Parathyroid adenoma (tissue), 2 donors: ENCODE data around the gene PSEN2.

ENCODE experiments used
- H2AFZ ChIP-seq: fragments of 300-600 bp; sonication (generic); one replicate; pipeline ENCODE4 v1.7.0; 2017; ENCODE audit warnings: antibody characterized with exemption, mild to moderate bottlenecking
- H3K27ac ChIP-seq: fragments of 300-600 bp; sonication (generic); one replicate; pipeline ENCODE4 v1.7.0; 2017
- H3K27me3 ChIP-seq: fragments of 300-600 bp; sonication (generic); one replicate; pipeline ENCODE4 v1.7.0; 2017; ENCODE audit warnings: low read length; ENCODE audit not compliant: control insufficient read depth, insufficient read depth
- H3K36me3 ChIP-seq: fragments of 300-600 bp; sonication (generic); one replicate; pipeline ENCODE4 v1.7.0; 2017; ENCODE audit warnings: low read length; ENCODE audit not compliant: control insufficient read depth, insufficient read depth
- H3K4me1 ChIP-seq: fragments of 300-600 bp; sonication (generic); one replicate; pipeline ENCODE4 v1.7.0; 2017; ENCODE audit warnings: control low read depth
- H3K4me2 ChIP-seq: fragments of 300-600 bp; sonication (generic); one replicate; pipeline ENCODE4 v1.7.0; 2017; ENCODE audit warnings: low read length
- H3K4me3 ChIP-seq: fragments of 300-600 bp; sonication (generic); one replicate; pipeline ENCODE4 v1.7.0; 2017; ENCODE audit warnings: low read depth, low read length
- H3K79me2 ChIP-seq: fragments of 300-600 bp; sonication (generic); one replicate; pipeline ENCODE4 v1.7.0; 2017; ENCODE audit warnings: control low read depth
- H3K9ac ChIP-seq: fragments of 300-600 bp; sonication (generic); one replicate; pipeline ENCODE4 v1.7.0; 2017; ENCODE audit warnings: mild to moderate bottlenecking
- H3K9me3 ChIP-seq: fragments of 300-600 bp; sonication (generic); one replicate; pipeline ENCODE4 v1.7.0; 2017; ENCODE audit warnings: low read length; ENCODE audit not compliant: control insufficient read depth
- TF ChIP-seq, protein P1 (sequence below): fragments of 300-600 bp; sonication (generic); IDR thresholded peaks from one replicate; pipeline ENCODE4 v1.7.0; 2017; ENCODE audit warnings: antibody characterized with exemption, mild to moderate bottlenecking
- donor health status: primary hyperparathyroidism.

Gene PSEN2

DNA sequence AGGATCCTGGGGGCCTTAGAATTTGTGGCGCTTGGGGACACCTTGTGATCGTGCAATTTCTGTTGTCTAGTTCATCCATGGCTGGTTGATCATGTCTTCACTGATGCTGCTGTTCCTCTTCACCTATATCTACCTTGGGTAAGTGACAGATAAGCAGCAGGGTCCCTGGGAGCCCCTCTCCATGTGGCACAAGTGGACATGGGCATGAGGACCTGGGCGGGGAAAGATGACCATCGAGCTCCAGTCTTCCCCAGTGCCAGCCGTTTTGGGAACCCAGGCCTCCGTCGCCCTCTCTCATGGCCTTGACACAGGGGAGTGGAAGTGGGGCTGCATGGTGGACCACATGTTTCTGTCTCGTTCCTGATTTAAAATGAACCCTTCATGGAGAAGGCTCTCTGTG, 17.6 kb downstream of the PSEN2 start:
- H3K9ac ChIP-seq: no peak overlapping the region
- H3K4me3 ChIP-seq: no peak overlapping the region
- H3K27ac ChIP-seq: no peak overlapping the region
- no peak overlapping the region for H3K4me2 ChIP-seq
- TF ChIP-seq, protein P1, sequence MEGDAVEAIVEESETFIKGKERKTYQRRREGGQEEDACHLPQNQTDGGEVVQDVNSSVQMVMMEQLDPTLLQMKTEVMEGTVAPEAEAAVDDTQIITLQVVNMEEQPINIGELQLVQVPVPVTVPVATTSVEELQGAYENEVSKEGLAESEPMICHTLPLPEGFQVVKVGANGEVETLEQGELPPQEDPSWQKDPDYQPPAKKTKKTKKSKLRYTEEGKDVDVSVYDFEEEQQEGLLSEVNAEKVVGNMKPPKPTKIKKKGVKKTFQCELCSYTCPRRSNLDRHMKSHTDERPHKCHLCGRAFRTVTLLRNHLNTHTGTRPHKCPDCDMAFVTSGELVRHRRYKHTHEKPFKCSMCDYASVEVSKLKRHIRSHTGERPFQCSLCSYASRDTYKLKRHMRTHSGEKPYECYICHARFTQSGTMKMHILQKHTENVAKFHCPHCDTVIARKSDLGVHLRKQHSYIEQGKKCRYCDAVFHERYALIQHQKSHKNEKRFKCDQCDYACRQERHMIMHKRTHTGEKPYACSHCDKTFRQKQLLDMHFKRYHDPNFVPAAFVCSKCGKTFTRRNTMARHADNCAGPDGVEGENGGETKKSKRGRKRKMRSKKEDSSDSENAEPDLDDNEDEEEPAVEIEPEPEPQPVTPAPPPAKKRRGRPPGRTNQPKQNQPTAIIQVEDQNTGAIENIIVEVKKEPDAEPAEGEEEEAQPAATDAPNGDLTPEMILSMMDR: no peak
- H3K4me1 ChIP-seq: peaks cover 6% of the 10 kb centered on the region
- H3K27me3 ChIP-seq: no peaks in the 10 kb centered on the region
- no peak overlapping the region for H2AFZ ChIP-seq
- no peaks in the 10 kb centered on the region for H3K36me3 ChIP-seq
- H3K9me3 ChIP-seq: no peaks in the 10 kb centered on the region
- no peaks in the 10 kb centered on the region for H3K79me2 ChIP-seq

DNA sequence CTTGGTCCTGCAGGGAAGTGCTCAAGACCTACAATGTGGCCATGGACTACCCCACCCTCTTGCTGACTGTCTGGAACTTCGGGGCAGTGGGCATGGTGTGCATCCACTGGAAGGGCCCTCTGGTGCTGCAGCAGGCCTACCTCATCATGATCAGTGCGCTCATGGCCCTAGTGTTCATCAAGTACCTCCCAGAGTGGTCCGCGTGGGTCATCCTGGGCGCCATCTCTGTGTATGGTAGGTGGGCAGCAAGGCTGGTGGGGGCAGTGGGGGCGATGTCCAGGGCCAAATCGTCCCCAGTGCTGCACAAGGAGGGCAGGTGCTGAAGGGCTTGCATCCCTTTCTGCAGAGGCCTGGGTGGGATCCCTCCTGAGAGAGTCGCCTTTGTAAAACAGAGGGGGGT, 18.4 kb downstream of the PSEN2 start:
- Histone ChIP-seq H3K27me3 (no peaks in the 10 kb centered on the region), H3K4me3 (no peak overlapping the region), H3K4me1 (no peaks in the 10 kb centered on the region), H3K79me2 (no peaks in the 10 kb centered on the region), H3K27ac (no peak overlapping the region), H3K4me2 (no peak overlapping the region), H3K9ac (no peak overlapping the region), H3K36me3 (no peaks in the 10 kb centered on the region), H2AFZ (no peak overlapping the region), H3K9me3 (no peaks in the 10 kb centered on the region)
- TF ChIP-seq, protein P1: no peak

DNA sequence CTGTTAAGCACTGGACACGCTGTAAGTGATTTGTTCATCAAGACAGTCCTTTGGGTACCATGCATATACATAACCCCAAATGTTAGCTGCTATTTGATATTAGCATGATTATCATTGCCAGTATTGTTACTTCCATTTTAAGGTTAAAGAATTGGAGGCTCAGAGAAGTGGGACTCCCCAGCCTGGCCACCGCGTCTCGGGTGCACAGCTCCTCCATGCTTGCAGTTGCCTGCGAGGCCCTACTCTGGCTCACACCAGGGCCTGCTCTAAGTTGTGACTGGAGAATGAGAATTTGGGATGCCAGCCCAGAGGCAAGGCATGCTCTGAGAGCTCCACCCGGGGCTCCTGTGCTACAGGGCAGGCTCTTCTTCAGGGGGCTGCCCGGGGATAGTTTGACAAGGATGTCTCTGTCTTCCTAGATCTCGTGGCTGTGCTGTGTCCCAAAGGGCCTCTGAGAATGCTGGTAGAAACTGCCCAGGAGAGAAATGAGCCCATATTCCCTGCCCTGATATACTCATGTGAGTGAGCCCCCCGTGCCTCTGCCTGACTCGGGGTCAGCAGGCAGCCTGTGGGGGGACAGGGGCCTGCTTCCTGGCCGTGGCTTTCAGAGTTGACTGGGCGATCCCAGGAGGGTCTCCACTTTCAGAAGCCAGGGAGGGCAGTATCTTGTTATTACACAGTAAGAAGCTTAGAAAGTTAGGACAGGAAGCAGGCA, 19.4 kb downstream of the PSEN2 start:
- H3K4me3 ChIP-seq: no peak overlapping the region
- TF ChIP-seq, protein P1: no peak

DNA sequence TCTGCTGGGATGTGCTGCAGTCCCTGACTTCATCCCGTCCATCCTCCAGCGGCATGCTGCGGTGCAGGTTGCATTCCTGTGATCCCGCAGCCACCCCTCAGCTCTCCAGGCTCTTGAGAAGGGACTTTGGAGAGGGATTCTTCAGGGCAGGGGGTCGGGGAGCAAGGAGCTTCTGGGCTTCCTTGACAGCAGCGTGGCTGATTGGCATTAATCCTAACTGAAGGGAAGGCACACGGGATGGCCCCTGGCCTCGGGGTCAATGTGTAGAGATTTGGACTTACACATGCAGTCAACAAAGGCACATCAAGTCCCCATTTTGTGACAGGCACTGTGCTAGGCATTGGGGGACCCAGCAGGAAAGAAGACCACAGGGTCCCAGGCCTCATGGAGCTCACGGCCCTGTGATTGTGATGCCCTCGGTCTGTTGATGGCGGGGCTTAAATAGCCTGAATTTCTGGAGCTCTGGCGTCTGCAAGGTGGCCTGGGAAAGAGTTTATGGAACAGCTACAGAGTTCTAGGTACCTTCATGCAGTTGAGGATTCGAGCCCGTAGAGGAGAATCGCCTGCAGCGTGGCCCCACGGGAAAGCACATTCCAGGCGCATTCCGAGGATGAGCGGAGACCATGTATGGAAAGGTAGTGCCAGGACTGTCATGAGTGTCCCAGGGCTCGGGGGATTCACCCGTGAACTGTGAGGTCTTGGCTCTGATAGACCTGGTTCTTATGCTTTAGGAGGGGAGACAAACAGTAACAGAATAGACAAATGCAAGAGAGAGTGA, 20.1 kb downstream of the PSEN2 start:
- Histone ChIP-seq H3K9me3 (no peaks in the 10 kb centered on the region), H3K9ac (no peak overlapping the region), H3K4me2 (no peak overlapping the region), H3K4me3 (no peak overlapping the region), H3K4me1 (no peaks in the 10 kb centered on the region), H3K36me3 (no peaks in the 10 kb centered on the region), H3K79me2 (no peaks in the 10 kb centered on the region), H3K27ac (no peak overlapping the region), H3K27me3 (no peaks in the 10 kb centered on the region), H2AFZ (no peak overlapping the region)
- TF ChIP-seq, protein P1: no peak

More for the DNA sequence above, 19.4 kb downstream of the PSEN2 start:
- Histone ChIP-seq H3K27ac (no peak overlapping the region), H3K4me1 (no peaks in the 10 kb centered on the region), H2AFZ (no peak overlapping the region), H3K79me2 (no peaks in the 10 kb centered on the region), H3K4me2 (no peak overlapping the region), H3K36me3 (no peaks in the 10 kb centered on the region), H3K9me3 (no peaks in the 10 kb centered on the region), H3K9ac (no peak overlapping the region), H3K27me3 (no peaks in the 10 kb centered on the region)
